Left lung (tissue), 10 donors: ENCODE data around the gene DLGAP1. TPM values are rescaled to one million over a fixed set of nuclear protein-coding genes. Genes with fewer than 3 reads are reported as not detected.

ENCODE experiments used
- ATAC-seq: fragments of 200-7000 bp; cut with Tn5 transposase; one replicate; pipeline ENCODE4 v1.9.1; 2020; ENCODE audit warnings: moderate library complexity
- DNase-seq, 4 donors: peaks; one replicate each; pipeline ENCODE4 v3.0.0-alpha.2; 2013 to 2020
- H3K27ac ChIP-seq, 2 donors: fragments of 200-600 bp; sonication (generic) in 1 of 2; one replicate each; pipeline versions ENCODE4 v1.5.0 to v1.8.0; 2020 to 2021
- H3K27me3 ChIP-seq, 2 donors: fragments of 200-600 bp; sonication (generic) in 1 of 2; one replicate each; pipeline versions ENCODE4 v1.5.0 to v1.8.0; 2020 to 2021
- H3K36me3 ChIP-seq, 2 donors: fragments of 200-600 bp; sonication (generic) in 1 of 2; one replicate each; pipeline versions ENCODE4 v1.5.0 to v1.8.0; 2020 to 2021
- H3K4me1 ChIP-seq, 2 donors: fragments of 200-600 bp; one replicate each; pipeline ENCODE4 v1.8.0; 2021
- H3K4me3 ChIP-seq, 2 donors: fragments of 200-600 bp; sonication (generic) in 1 of 2; one replicate each; pipeline versions ENCODE4 v1.5.0 to v1.8.0; 2020 to 2021; ENCODE audit warnings: mild to moderate bottlenecking in 1 of 2
- H3K9me3 ChIP-seq, 2 donors: fragments of 200-600 bp; sonication (generic) in 1 of 2; one replicate each; pipeline versions ENCODE4 v1.5.0 to v1.8.0; 2020 to 2021
- intact Hi-C, 2 donors: fragments of 100-400 bp; cut with DNase I; formaldehyde crosslinking; loops; one replicate each; pipeline versions ENCODE4 v1.11.2 to v1.14.2; 2022
- polyA plus RNA-seq, 6 donors: library from polyadenylated mRNA; unstranded; fragments of 120-200 nt; gene quantifications; one replicate each; pipeline ENCODE4 v1.2.1, GENCODE V29; 2013; ENCODE audit not compliant: insufficient read length in 6 of 6
- total RNA-seq, 2 donors: library from RNA; stranded (reverse); fragmentation: NEBNext Ultra II Directional; extraction: Animal tissue kit (Norgen Biotek cat#: 25700); gene quantifications; one replicate each; pipeline ENCODE4 v1.2.1, GENCODE V29; 2021
- TF ChIP-seq, protein P1 (sequence below), 2 donors: fragments of 200-600 bp; sonication (generic) in 1 of 2; IDR thresholded peaks; one replicate each; pipeline versions ENCODE4 v1.5.0 to v1.8.0; 2021; ENCODE audit warnings: antibody characterized with exemption in 2 of 2
- donor health status: DM: no; HTN: yes; CAD: no.
- donor health status: DM: no; HTN: no; CAD: no.

DLGAP1 gene
- total and polyA plus RNA-seq, 8 donors = 1.6 to 4.0 (median 2.1) TPM

DNA sequence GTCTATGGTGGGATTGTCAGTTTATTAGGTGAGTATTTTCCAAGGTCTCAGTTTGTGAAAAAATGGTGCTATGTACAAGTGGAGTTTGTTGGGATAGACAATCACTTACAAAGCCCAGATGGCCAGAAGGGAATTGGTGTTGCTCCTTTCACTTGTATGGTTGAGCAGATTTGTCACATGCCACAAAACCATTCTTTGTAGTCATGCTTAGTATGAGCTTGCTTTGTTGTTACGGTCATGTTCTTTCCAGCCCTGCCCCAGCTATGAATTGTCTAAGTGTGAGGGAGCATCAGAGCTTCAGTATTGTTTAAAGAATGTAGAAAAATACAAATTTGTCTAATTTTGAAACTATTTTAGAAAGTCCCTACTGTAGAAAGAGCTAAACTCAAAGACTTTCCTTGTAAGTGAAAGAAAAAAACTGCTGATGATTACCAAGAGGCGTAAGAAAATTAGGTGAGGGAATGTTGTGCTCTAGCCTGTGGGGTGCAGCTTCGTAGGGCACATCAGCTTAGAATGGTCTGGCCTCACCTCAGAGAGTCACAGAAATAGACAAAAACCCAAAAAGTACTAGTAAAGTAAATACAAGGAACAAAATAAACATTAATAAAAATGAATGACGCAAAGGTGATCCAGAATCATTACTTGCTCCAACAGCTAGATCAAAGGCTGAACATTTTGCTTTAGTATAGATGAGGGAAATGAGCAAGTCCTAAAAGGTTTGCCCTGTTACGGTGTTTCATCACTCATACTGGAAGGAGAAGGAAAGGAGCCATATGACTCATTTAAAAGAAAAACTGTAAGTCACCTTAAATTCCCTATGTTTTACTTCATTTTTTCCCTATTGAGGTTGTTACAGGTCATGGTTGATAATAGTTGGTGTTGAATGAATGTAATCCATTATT, 995.9 kb downstream of the DLGAP1 start:
- Histone ChIP-seq H3K9me3 (no peaks in the 10 kb centered on the region), H3K4me1 (peaks cover 15 to 57% of the 10 kb centered on the region in 2 donors), H3K36me3 (peaks cover 0 to 36% of the 10 kb centered on the region in 2 donors), H3K4me3 (no peak overlapping the region), H3K27ac (peak overlapping the region in 1 of 2 donors; percentile 95), H3K27me3 (no peaks in the 10 kb centered on the region)
- intact Hi-C loops = loop anchor here in 1 of 2 donors (10.0 kb wide), 1 partner anchor 174 kb away; no protein-coding TSS in a partner anchor
- ATAC-seq = no peak
- DNase-seq = no peak
- TF ChIP-seq, protein P1, sequence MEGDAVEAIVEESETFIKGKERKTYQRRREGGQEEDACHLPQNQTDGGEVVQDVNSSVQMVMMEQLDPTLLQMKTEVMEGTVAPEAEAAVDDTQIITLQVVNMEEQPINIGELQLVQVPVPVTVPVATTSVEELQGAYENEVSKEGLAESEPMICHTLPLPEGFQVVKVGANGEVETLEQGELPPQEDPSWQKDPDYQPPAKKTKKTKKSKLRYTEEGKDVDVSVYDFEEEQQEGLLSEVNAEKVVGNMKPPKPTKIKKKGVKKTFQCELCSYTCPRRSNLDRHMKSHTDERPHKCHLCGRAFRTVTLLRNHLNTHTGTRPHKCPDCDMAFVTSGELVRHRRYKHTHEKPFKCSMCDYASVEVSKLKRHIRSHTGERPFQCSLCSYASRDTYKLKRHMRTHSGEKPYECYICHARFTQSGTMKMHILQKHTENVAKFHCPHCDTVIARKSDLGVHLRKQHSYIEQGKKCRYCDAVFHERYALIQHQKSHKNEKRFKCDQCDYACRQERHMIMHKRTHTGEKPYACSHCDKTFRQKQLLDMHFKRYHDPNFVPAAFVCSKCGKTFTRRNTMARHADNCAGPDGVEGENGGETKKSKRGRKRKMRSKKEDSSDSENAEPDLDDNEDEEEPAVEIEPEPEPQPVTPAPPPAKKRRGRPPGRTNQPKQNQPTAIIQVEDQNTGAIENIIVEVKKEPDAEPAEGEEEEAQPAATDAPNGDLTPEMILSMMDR (IDR thresholded peaks at IDR 0.05) = no peak

DNA sequence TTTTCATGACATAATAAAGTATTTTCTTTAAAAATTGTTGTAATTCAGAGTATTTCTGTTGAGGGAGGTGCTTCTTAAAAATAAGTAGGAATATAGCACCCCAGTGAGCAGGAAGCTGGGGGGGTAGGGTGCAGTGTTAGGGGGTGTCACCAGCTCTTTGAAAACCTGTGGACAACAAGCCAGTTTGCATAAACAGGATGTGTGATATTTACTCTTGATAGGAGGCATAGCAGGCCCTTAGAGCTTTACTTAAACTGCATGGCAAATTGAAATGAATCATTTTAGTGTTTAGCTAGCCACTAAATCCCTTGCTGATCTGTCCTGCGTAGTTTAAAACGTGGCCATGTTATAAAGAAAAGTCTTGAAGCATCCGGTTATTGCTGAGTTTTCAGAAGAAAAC, 996.7 kb downstream of the DLGAP1 start:
- Histone ChIP-seq H3K9me3 (no peaks in the 10 kb centered on the region), H3K4me3 (no peak overlapping the region), H3K36me3 (peaks cover 0 to 36% of the 10 kb centered on the region in 2 donors), H3K27ac (peak overlapping the region in 1 of 2 donors; percentile 95), H3K27me3 (no peaks in the 10 kb centered on the region), H3K4me1 (peaks cover 18 to 62% of the 10 kb centered on the region in 2 donors)
- DNase-seq (no peak), ATAC-seq (no peak)
- intact Hi-C loops = loop anchor here in 1 of 2 donors (10.0 kb wide), 1 partner anchor 174 kb away; no protein-coding TSS in a partner anchor
- TF ChIP-seq, protein P1 (IDR thresholded peaks at IDR 0.05) = no peak

DNA sequence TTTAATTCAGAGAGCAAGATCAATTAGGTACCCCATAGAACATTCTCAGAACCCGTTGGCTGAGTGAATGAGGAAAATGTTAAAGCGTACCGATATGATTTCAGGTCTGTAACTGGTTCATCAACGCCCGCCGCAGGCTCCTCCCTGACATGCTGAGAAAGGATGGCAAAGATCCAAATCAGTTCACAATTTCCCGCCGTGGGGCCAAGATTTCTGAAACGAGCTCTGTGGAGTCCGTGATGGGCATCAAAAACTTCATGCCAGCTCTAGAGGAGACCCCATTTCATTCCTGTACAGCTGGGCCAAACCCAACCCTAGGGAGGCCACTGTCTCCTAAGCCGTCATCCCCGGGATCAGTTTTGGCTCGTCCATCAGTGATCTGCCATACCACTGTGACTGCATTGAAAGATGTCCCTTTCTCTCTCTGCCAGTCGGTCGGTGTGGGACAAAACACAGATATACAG, 997.8 kb downstream of the DLGAP1 start:
- intact Hi-C loops = loop anchor here in 1 of 2 donors (10.0 kb wide), 1 partner anchor 172 kb away; no protein-coding TSS in a partner anchor
- Histone ChIP-seq H3K9me3 (no peaks in the 10 kb centered on the region), H3K27ac (peak overlapping the region; percentile 50 to 95), H3K4me1 (peaks cover 28 to 73% of the 10 kb centered on the region in 2 donors), H3K36me3 (peaks cover 0 to 36% of the 10 kb centered on the region in 2 donors), H3K27me3 (no peaks in the 10 kb centered on the region), H3K4me3 (no peak overlapping the region)
- ATAC-seq = no peak
- TF ChIP-seq, protein P1 (IDR thresholded peaks at IDR 0.05) = no peak
- DNase-seq = no peak

DNA sequence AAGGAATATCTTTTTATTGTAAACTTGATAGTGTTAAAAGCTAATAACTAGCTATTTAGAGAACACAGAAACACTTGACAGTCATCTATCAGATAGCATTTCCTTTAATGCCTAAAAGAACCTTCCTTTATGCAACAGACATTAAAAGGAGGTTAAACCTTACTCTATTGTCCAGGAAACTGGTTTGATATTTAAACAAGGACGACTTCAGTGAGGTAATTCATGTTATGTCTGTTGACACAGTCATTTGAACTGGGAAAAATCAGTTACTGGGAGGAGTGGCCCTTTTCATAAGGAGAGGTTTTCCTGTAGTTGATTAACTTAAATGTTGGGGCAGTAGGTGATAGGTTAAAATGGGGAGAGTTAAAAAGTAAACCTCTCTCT, 998.4 kb downstream of the DLGAP1 start:
- intact Hi-C loops = loop anchor here in 1 of 2 donors (10.0 kb wide), 1 partner anchor 172 kb away; no protein-coding TSS in a partner anchor
- TF ChIP-seq, protein P1 (IDR thresholded peaks at IDR 0.05) = no peak
- H3K27ac ChIP-seq = peak overlapping the region; percentile 95 to 99
- H3K9me3 ChIP-seq = no peaks in the 10 kb centered on the region
- H3K36me3 ChIP-seq = peaks cover 0 to 36% of the 10 kb centered on the region in 2 donors
- peak; percentile 41 for ATAC-seq
- DNase-seq = peak in 1 of 4 donors; percentile 37
- peaks cover 28 to 75% of the 10 kb centered on the region in 2 donors for H3K4me1 ChIP-seq
- H3K4me3 ChIP-seq = no peak overlapping the region
- H3K27me3 ChIP-seq = no peaks in the 10 kb centered on the region
